Ovary (tissue), 9 donors: ENCODE data around the gene HIKESHI. TPM values are rescaled to one million over a fixed set of nuclear protein-coding genes. Genes with fewer than 3 reads are reported as not detected.

ENCODE experiments used
- DNase-seq, 5 donors: peaks; one replicate each; pipeline ENCODE4 v3.0.0-alpha.2; 2019 to 2020
- H3K27ac ChIP-seq, 2 donors: fragments of 200-600 bp; one replicate each; pipeline versions ENCODE4 v1.5.1 to v1.8.0; 2019 to 2022
- H3K27me3 ChIP-seq: fragments of 200-600 bp; one replicate; pipeline ENCODE4 v1.8.0; 2022
- H3K36me3 ChIP-seq: fragments of 200-600 bp; sonication (generic); one replicate; pipeline ENCODE4 v1.5.1; 2019
- H3K4me1 ChIP-seq: one replicate; pipeline ENCODE4 v1.8.1; 2013; ENCODE audit warnings: mild to moderate bottlenecking, moderate library complexity; ENCODE audit not compliant: insufficient read depth
- H3K4me3 ChIP-seq: fragments of 200-600 bp; sonication (generic); one replicate; pipeline ENCODE4 v1.5.1; 2017
- H3K9me3 ChIP-seq, 2 donors: fragments of 200-600 bp in 1 of 2; sonication (generic) in 1 of 2; one replicate each; pipeline versions ENCODE4 v1.5.1 to v1.8.1; 2013 to 2019; ENCODE audit warnings: mild to moderate bottlenecking in 1 of 2, moderate library complexity in 1 of 2
- EP300 ChIP-seq: sonication (generic); formaldehyde crosslinking; IDR thresholded peaks from one replicate; pipeline ENCODE4 v1.6.1; 2017; ENCODE audit warnings: antibody characterized with exemption
- POLR2A ChIP-seq: fragments of 450-650 bp; IDR thresholded peaks from one replicate; pipeline ENCODE4 v1.6.1; 2017; ENCODE audit warnings: antibody characterized with exemption, mild to moderate bottlenecking, moderate library complexity
- WGBS, 3 donors: extraction: QIAGEN DNeasy Blood & Tissue Kit in 1 of 3; methylation state at CpG; one replicate each; pipeline versions ENCODE4 v1.1.5 to v1.1.7; 2013 to 2017; 5-methylcytosine and 5-hydroxymethylcytosine counted together
- intact Hi-C, 4 donors: fragments of 100-400 bp; cut with DNase I; formaldehyde crosslinking; loops; one replicate each; pipeline versions ENCODE4 v1.11.0 to v1.15.1; 2022 to 2023
- polyA plus RNA-seq, 2 donors: library from polyadenylated mRNA; stranded (reverse); fragments of 200-250 nt in 1 of 2; fragments of 350-450 nt in 1 of 2; fragmentation: Illumina TruSeq in 1 of 2; extraction: RNeasy Lipid Tissue Mini Kit (QIAGEN cat#74804) in 1 of 2; gene quantifications; one replicate each; pipeline ENCODE4 v1.2.3, GENCODE V29; 2013 to 2014
- total RNA-seq, 7 donors: library from RNA; depleted of rRNA in 2 of 7; stranded (reverse); fragments of >200 nt in 2 of 7; fragmentation: NEBNext Ultra II Directional in 3 of 7; extraction: Animal tissue kit (Norgen Biotek cat#: 25700) in 3 of 7; gene quantifications; one replicate each; pipeline versions ENCODE4 v1.1.0 to v1.2.4, GENCODE V29; 2016 to 2023
- TF ChIP-seq, protein P1 (sequence below), 3 donors: fragments of 450-650 bp in 2 of 3; fragments of 200-600 bp in 1 of 3; IDR thresholded peaks; one replicate each; pipeline versions ENCODE4 v1.5.1 to v1.8.0; 2016 to 2022; ENCODE audit warnings: antibody characterized with exemption in 3 of 3, mild to moderate bottlenecking in 1 of 3
- donor health status: DM: no; HTN: no; CAD: no; lungs with moderate emphysema.
- donor health status: DM: no; HTN: no; CAD: no.
- donor health status: Bipolar disorder and iron deficiency.
- donor health status: DM: yes; HTN: yes; CAD: no.
- donor health status: DM: no; HTN: no; CAD: no.
- donor health status: DM: yes; HTN: yes; CAD: no.

HIKESHI gene
- total and polyA plus RNA-seq, 9 donors, result 26.6 to 43.7 (median 30.5) TPM

DNA sequence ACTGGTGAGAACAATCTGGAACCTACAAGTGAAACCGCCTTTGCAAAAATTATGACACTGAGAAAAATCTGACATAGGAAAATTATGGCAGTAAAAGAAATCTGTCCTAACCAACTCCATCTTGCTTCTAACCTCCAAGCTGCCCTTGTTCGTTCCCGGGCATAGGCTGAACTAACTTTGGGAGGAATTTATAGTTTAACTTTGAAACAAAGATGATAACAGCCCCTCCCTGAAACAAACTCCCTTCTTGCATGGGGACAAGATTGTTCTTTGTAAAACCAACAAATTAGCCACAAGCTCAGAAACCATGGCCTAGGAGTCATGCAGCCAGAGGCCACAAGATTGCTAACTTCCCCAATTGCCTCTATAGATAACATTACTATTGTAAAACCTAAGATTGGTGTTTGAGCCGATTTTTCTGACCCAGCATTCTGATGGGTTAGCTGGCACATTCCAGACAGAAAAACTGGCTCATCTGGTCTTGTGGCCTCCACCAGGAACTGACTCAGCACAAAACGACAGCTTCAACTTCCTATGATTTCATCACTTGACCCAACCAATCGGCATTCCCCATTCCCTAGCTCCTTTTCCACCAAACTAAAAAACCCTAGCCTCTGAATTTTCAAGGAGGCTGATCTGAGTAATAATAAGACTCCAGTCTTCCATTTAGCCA, 69.0 kb downstream of the HIKESHI start:
- intact Hi-C loops, result no loop called here
- H3K27ac ChIP-seq, result no peak overlapping the region
- peaks cover 2% of the 10 kb centered on the region for H3K4me1 ChIP-seq
- TF ChIP-seq, protein P1, sequence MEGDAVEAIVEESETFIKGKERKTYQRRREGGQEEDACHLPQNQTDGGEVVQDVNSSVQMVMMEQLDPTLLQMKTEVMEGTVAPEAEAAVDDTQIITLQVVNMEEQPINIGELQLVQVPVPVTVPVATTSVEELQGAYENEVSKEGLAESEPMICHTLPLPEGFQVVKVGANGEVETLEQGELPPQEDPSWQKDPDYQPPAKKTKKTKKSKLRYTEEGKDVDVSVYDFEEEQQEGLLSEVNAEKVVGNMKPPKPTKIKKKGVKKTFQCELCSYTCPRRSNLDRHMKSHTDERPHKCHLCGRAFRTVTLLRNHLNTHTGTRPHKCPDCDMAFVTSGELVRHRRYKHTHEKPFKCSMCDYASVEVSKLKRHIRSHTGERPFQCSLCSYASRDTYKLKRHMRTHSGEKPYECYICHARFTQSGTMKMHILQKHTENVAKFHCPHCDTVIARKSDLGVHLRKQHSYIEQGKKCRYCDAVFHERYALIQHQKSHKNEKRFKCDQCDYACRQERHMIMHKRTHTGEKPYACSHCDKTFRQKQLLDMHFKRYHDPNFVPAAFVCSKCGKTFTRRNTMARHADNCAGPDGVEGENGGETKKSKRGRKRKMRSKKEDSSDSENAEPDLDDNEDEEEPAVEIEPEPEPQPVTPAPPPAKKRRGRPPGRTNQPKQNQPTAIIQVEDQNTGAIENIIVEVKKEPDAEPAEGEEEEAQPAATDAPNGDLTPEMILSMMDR (IDR thresholded peaks at IDR 0.05), result no peak
- TF ChIP-seq POLR2A (no peak), EP300 (no peak)
- 72 to 80% (median 74%) methylated on average over 6 of the region's 6 CpGs for WGBS, 3 donors
- no peaks in the 10 kb centered on the region for H3K36me3 ChIP-seq
- H3K27me3 ChIP-seq, result no peaks in the 10 kb centered on the region
- H3K9me3 ChIP-seq, result no peaks in the 10 kb centered on the region
- H3K4me3 ChIP-seq, result no peak overlapping the region
- no peak for DNase-seq

GRCh38 chr11:86372041-86372440, 70.0 kb downstream of the HIKESHI start:
- WGBS, 3 donors, result 97 to 100% (median 100%) methylated on average over 1 of the region's 1 CpG
- Histone ChIP-seq H3K4me3 (no peak overlapping the region), H3K4me1 (peaks cover 2% of the 10 kb centered on the region), H3K9me3 (no peaks in the 10 kb centered on the region), H3K36me3 (no peaks in the 10 kb centered on the region), H3K27me3 (no peaks in the 10 kb centered on the region), H3K27ac (no peak overlapping the region)
- intact Hi-C loops, result no loop called here
- DNase-seq, result no peak
- TF ChIP-seq, protein P1 (IDR thresholded peaks at IDR 0.05), result no peak
- TF ChIP-seq EP300 (no peak), POLR2A (no peak)

DNA sequence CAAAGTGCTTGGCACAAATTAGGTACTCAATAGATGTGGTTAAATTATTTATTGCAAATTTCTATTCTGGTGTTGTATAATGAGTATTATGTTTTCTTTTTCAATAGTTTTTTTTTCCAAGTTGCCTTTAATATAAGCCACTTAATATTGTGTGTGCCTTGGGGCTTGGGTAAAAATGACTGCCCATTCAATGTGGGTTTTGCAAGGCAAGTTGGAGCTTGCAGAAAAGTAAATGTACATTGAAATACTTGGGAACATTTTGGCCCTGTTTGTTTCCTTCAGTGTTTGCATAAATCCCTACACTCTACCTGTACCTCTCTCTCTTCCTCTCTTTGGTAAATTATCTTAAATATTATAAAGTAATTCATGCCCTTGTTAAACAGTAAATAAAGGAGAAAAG, 70.5 kb downstream of the HIKESHI start:
- peaks cover 2% of the 10 kb centered on the region for H3K4me1 ChIP-seq
- TF ChIP-seq EP300, result no peak
- TF ChIP-seq, protein P1 (IDR thresholded peaks at IDR 0.05), result no peak
- TF ChIP-seq POLR2A, result no peak
- no peak overlapping the region for H3K4me3 ChIP-seq
- DNase-seq, result no peak
- intact Hi-C loops, result no loop called here
- H3K27ac ChIP-seq, result no peak overlapping the region
- H3K36me3 ChIP-seq, result no peaks in the 10 kb centered on the region
- no peaks in the 10 kb centered on the region for H3K27me3 ChIP-seq
- H3K9me3 ChIP-seq, result no peaks in the 10 kb centered on the region

GRCh38 chr11:86374069-86374468, 72.0 kb downstream of the HIKESHI start:
- H3K36me3 ChIP-seq, result no peaks in the 10 kb centered on the region
- DNase-seq, result no peak
- H3K9me3 ChIP-seq, result no peaks in the 10 kb centered on the region
- TF ChIP-seq POLR2A, result no peak
- TF ChIP-seq EP300, result no peak
- TF ChIP-seq, protein P1 (IDR thresholded peaks at IDR 0.05), result no peak
- 37 to 52% (median 50%) methylated on average over 1 of the region's 1 CpG for WGBS, 3 donors
- no peak overlapping the region for H3K27ac ChIP-seq
- H3K4me3 ChIP-seq, result no peak overlapping the region
- intact Hi-C loops, result no loop called here
- no peaks in the 10 kb centered on the region for H3K27me3 ChIP-seq
- H3K4me1 ChIP-seq, result peaks cover 2% of the 10 kb centered on the region
